Sigmoid colon (tissue), 7 donors: ENCODE data around the gene LCMT1. TPM values are rescaled to one million over a fixed set of nuclear protein-coding genes. Genes with fewer than 3 reads are reported as not detected.

Experiments used
- DNase-seq: peaks from one replicate; pipeline ENCODE4 v3.0.0-alpha.2; 2019
- H3K27ac ChIP-seq, 4 donors: fragments of 200-600 bp; sonication (generic); one replicate each; pipeline ENCODE4 v1.5.1; 2016 to 2019; ENCODE audit warnings: mild to moderate bottlenecking in 1 of 4
- H3K27me3 ChIP-seq, 3 donors: fragments of 200-600 bp; sonication (generic); one replicate each; pipeline ENCODE4 v1.5.1; 2019; ENCODE audit warnings: mild to moderate bottlenecking in 1 of 3
- H3K36me3 ChIP-seq, 4 donors: fragments of 200-600 bp; sonication (generic); one replicate each; pipeline ENCODE4 v1.5.1; 2016 to 2019
- H3K4me1 ChIP-seq, 4 donors: fragments of 200-600 bp; sonication (generic); one replicate each; pipeline ENCODE4 v1.5.1; 2017 to 2019
- H3K4me3 ChIP-seq, 4 donors: fragments of 200-600 bp; sonication (generic); one replicate each; pipeline ENCODE4 v1.5.1; 2017 to 2019; ENCODE audit warnings: mild to moderate bottlenecking in 2 of 4, moderate library complexity in 1 of 4
- H3K9me3 ChIP-seq, 4 donors: fragments of 200-600 bp in 3 of 4; sonication (generic) in 3 of 4; one replicate each; pipeline versions ENCODE4 v1.5.1 to v1.6.1; 2013 to 2019
- CTCF ChIP-seq, 4 experiments: fragments of 450-650 bp in 3 of 4; fragments of 200-600 bp in 1 of 4; IDR thresholded peaks; one replicate each; pipeline ENCODE4 v1.5.1; 2016 to 2019; ENCODE audit warnings: antibody characterized with exemption in 4 of 4, mild to moderate bottlenecking in 3 of 4, moderate library complexity in 2 of 4
- EP300 ChIP-seq, 4 donors: sonication (generic); formaldehyde crosslinking; IDR thresholded peaks; one replicate each; pipeline ENCODE4 v1.6.1; 2017; ENCODE audit warnings: antibody characterized with exemption in 4 of 4
- POLR2A ChIP-seq, 2 donors: fragments of 450-650 bp; IDR thresholded peaks; one replicate each; pipeline ENCODE4 v1.6.1; 2016; ENCODE audit warnings: antibody characterized with exemption in 2 of 2, mild to moderate bottlenecking in 2 of 2, moderate library complexity in 2 of 2
- POLR2AphosphoS5 ChIP-seq, 4 donors: sonication (generic); formaldehyde crosslinking; IDR thresholded peaks; one replicate each; pipeline ENCODE4 v1.6.1; 2017; ENCODE audit warnings: antibody characterized with exemption in 4 of 4
- WGBS, 2 donors: extraction: QIAGEN DNeasy Blood & Tissue Kit; methylation state at CpG; one replicate each; pipeline ENCODE4 v1.1.7; 2013; 5-methylcytosine and 5-hydroxymethylcytosine counted together
- intact Hi-C: fragments of 100-400 bp; cut with DNase I; formaldehyde crosslinking; loops from one replicate; pipeline ENCODE4 v1.15.1; 2023
- polyA plus RNA-seq, 3 donors: library from polyadenylated mRNA; stranded (reverse); fragments of 200-250 nt; gene quantifications; one replicate each; pipeline ENCODE4 v1.2.3, GENCODE V29; 2013
- total RNA-seq, 4 donors: library from RNA; depleted of rRNA; stranded (reverse); fragments of >200 nt; gene quantifications; one replicate each; pipeline ENCODE4 v1.1.0, GENCODE V29; 2016
- donor health status: healthy with polysubstance abuse.
- donor health status: Bipolar disorder and iron deficiency.
- donor health status: healthy.

The LCMT1 gene
- total and polyA plus RNA-seq, 7 donors = 27.0 to 61.5 (median 43.5) TPM

- 34 to 73% methylated on average over 4 of the region's 4 CpGs for WGBS, 2 donors
- Histone ChIP-seq H3K9me3 (no peaks in the 10 kb centered on the region), H3K27me3 (no peaks in the 10 kb centered on the region), H3K4me1 (peaks cover 0 to 6% (median 0%) of the 10 kb centered on the region in 4 donors), H3K36me3 (no peaks in the 10 kb centered on the region), H3K4me3 (no peak overlapping the region), H3K27ac (no peak overlapping the region)
- no peak for DNase-seq
- TF ChIP-seq EP300 (IDR thresholded peaks at IDR 0.05) (no peak), POLR2A (IDR thresholded peaks at IDR 0.05) (no peak), CTCF (IDR thresholded peaks at IDR 0.05) (no peak), POLR2AphosphoS5 (IDR thresholded peaks at IDR 0.05) (no peak)
- intact Hi-C loops = no loop called here
These were observed 86.5 kb downstream of the LCMT1 start for GRCh38 chr16:25198021-25198420.

GRCh38 chr16:25199457-25199856, 87.9 kb downstream of the LCMT1 start:
- 93 to 95% methylated on average over 7 of the region's 7 CpGs for WGBS, 2 donors

GRCh38 chr16:25210758-25211157, 99.2 kb downstream of the LCMT1 start:
- H3K4me3 ChIP-seq = no peak overlapping the region
- H3K27me3 ChIP-seq = no peaks in the 10 kb centered on the region
- TF ChIP-seq EP300 (IDR thresholded peaks at IDR 0.05) (no peak), POLR2AphosphoS5 (IDR thresholded peaks at IDR 0.05) (no peak), POLR2A (IDR thresholded peaks at IDR 0.05) (no peak), CTCF (IDR thresholded peaks at IDR 0.05) (no peak)
- 52 to 87% methylated on average over 4 of the region's 4 CpGs for WGBS, 2 donors
- no peak overlapping the region for H3K27ac ChIP-seq
- DNase-seq = no peak
- H3K36me3 ChIP-seq = no peaks in the 10 kb centered on the region
- no peaks in the 10 kb centered on the region for H3K9me3 ChIP-seq
- intact Hi-C loops = no loop called here
- no peaks in the 10 kb centered on the region for H3K4me1 ChIP-seq

More at GRCh38 chr16:25199457-25199856, 87.9 kb downstream of the LCMT1 start:
- H3K4me3 ChIP-seq = no peak overlapping the region
- H3K36me3 ChIP-seq = no peaks in the 10 kb centered on the region
- intact Hi-C loops = no loop called here
- no peak overlapping the region for H3K27ac ChIP-seq
- no peak for TF ChIP-seq POLR2A (IDR thresholded peaks at IDR 0.05)
- no peak for TF ChIP-seq CTCF (IDR thresholded peaks at IDR 0.05)
- TF ChIP-seq EP300 (IDR thresholded peaks at IDR 0.05) = no peak
- TF ChIP-seq POLR2AphosphoS5 (IDR thresholded peaks at IDR 0.05) = no peak
- no peak for DNase-seq
- no peaks in the 10 kb centered on the region for H3K27me3 ChIP-seq
- H3K4me1 ChIP-seq = peaks cover 0 to 6% (median 0%) of the 10 kb centered on the region in 4 donors
- H3K9me3 ChIP-seq = no peaks in the 10 kb centered on the region

GRCh38 chr16:25212636-25213035, 101.1 kb downstream of the LCMT1 start:
- 91% methylated on average over 2 of the region's 2 CpGs for WGBS, 2 donors
- no peaks in the 10 kb centered on the region for H3K4me1 ChIP-seq
- H3K27ac ChIP-seq = no peak overlapping the region
- no peak for DNase-seq
- no peaks in the 10 kb centered on the region for H3K27me3 ChIP-seq
- no peaks in the 10 kb centered on the region for H3K36me3 ChIP-seq
- intact Hi-C loops = no loop called here
- no peaks in the 10 kb centered on the region for H3K9me3 ChIP-seq
- no peak overlapping the region for H3K4me3 ChIP-seq
- TF ChIP-seq EP300 (IDR thresholded peaks at IDR 0.05) (no peak), POLR2AphosphoS5 (IDR thresholded peaks at IDR 0.05) (no peak), POLR2A (IDR thresholded peaks at IDR 0.05) (no peak), CTCF (IDR thresholded peaks at IDR 0.05) (no peak)

GRCh38 chr16:25213709-25214397, 102.3 kb downstream of the LCMT1 start:
- Histone ChIP-seq H3K9me3 (no peaks in the 10 kb centered on the region), H3K36me3 (no peaks in the 10 kb centered on the region), H3K4me1 (no peaks in the 10 kb centered on the region), H3K4me3 (no peak overlapping the region), H3K27ac (no peak overlapping the region), H3K27me3 (no peaks in the 10 kb centered on the region)
- intact Hi-C loops = no loop called here
- DNase-seq = no peak
- 77 to 78% methylated on average over 6 of the region's 6 CpGs for WGBS, 2 donors
- no peak for TF ChIP-seq EP300 (IDR thresholded peaks at IDR 0.05)
- TF ChIP-seq POLR2A (IDR thresholded peaks at IDR 0.05) = no peak
- TF ChIP-seq POLR2AphosphoS5 (IDR thresholded peaks at IDR 0.05) = no peak
- TF ChIP-seq CTCF (IDR thresholded peaks at IDR 0.05) = no peak
